ENCODE data around the gene SELENON. TPM values are rescaled to one million over a fixed set of nuclear protein-coding genes. Genes with fewer than 3 reads are reported as not detected.
A peak's percentile ranks its signal among the peaks of the same experiment; 100 is the strongest.

SELENON gene
- total and polyA plus RNA-seq, 2 of the 13 experiments (the other 11 are each of a cell fraction or from before 2014, with no cell fraction given) = 3.8 to 8.0 TPM

DNA sequence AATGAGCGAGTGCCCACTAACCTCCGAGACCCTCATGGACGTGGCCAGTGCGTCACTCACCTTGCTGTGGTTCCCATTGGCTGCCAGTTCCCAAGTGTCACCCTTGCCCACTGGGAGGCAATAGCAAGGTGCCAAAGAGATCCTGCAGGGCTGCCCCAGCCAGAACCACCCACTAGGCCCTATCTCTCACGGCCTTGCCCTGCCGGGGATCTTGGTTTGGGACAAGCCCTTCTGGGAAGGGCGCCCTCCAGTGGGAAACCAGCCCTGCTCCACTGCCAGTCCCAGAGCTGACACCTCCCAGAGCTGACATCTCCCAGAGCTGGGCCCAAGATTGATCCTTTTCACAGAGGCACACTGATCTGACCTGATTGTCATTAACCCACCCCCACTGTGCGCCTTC is 2.1 kb upstream of the SELENON start (continued):
- TF ChIP-seq NR2F1 (CRISPR knock-in tag; IDR thresholded peaks at IDR 0.05) (no peak), ESRRA (CRISPR knock-in tag; IDR thresholded peaks at IDR 0.05; ENCODE audit: low read depth) (no peak), KDM4B (CRISPR knock-in tag; IDR thresholded peaks at IDR 0.05) (no peak)

DNA sequence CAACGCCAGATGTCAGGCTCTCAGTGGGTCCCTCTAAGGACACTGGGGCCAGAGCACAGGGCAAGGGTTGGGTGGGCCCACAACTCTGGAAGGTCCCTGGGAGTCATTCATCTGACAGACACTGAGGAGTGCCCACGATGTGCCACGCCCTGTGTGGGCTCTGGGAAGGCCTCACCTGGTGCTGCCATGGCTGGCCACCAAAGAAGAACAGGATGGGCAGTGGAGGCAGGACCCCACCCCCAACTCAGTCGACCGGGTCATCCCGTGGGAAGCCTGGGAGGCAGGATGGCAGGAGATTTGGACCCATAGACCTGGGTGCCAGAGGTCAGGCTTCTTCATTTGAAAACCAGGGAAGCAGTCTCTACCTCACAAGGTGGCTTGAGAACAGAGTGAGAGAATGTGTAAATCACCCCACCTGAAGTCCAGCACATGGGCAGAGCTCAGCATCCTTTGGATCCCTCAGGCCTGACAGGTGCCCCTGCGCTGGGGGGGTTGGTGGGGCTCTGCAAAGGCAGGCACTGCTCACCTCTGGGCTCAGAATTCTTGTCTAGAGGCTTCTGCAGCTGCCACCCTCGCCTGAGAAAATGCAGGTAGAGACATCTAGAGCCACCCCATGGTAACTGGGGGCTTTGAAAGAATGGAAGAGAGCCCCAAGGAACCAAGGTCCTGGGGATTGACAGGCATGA is 1.2 kb upstream of the SELENON start:
- ATAC-seq (no peak), FAIRE-seq (no peak), DNase-seq (ENCODE audit: low spot score) (no peak)
- Histone ChIP-seq H2AFZ (ENCODE audit: low read length) (no peak overlapping the region), H3K4me2 (ENCODE audit: low read depth, low read length) (peak overlapping the region; percentile 76; the same call in 1 of the 2 replicates), H3K4me3 (replicated peaks in 1 of 3; ENCODE audit: insufficient read depth in 1 of 3, low read depth in 2 of 3, low read length in 3 of 3) (no peak overlapping the region), H3K27me3 (ENCODE audit: control insufficient read depth in 1 of 2, insufficient read depth in 2 of 2, low read length in 2 of 2) (peaks cover 0 to 17% of the 10 kb centered on the region in 2 experiments; a peak in 2 of 5 replicates), H3K36me3 (replicated peaks in 1 of 2; ENCODE audit: control insufficient read depth in 1 of 2, insufficient read depth in 2 of 2, low read length in 2 of 2) (no peaks in the 10 kb centered on the region), H3K27ac (ENCODE audit: extremely low read length, insufficient read depth, low read length) (no peak overlapping the region), H3K79me2 (ENCODE audit: insufficient read depth, low read length) (no peaks in the 10 kb centered on the region), H4K20me1 (ENCODE audit: insufficient read depth, low read length) (no peaks in the 10 kb centered on the region), H3K9ac (ENCODE audit: insufficient read depth, low read depth, low read length) (no peak overlapping the region), H3K9me3 (ENCODE audit: low read length) (no peaks in the 10 kb centered on the region), H3K4me1 (ENCODE audit: insufficient read depth, low read length) (peaks cover 26% of the 10 kb centered on the region)
- in situ Hi-C loops (cut with HindIII; ENCODE audit: extremely low pct_ligation_motif_present, low pct_unique_long_range_greater_than_20kb) (loop anchor here (5.0 kb wide), 1 partner anchor 42 kb away; no protein-coding TSS in a partner anchor), intact Hi-C loops (cut with micrococcal nuclease; ENCODE audit: unreplicated experiment) (loop anchor here (5.0 kb wide), 2 partner anchors 42 to 182 kb away; partner anchors contain the start of gene MAN1C1)
- WGBS (ENCODE audit: low lambda C conversion rate) = 0% methylated on average over 4 of the region's 8 CpGs
- TF ChIP-seq DMTF1 (CRISPR knock-in tag; IDR thresholded peaks at IDR 0.05) (no peak), YY1 (IDR thresholded peaks at IDR 0.05; ENCODE audit: insufficient read depth, insufficient replicate concordance, low read depth, low read length) (no peak), REPIN1 (CRISPR knock-in tag; IDR thresholded peaks at IDR 0.05; ENCODE audit: borderline replicate concordance, low read depth) (no peak), TIGD3 (CRISPR knock-in tag; IDR thresholded peaks at IDR 0.05; ENCODE audit: borderline replicate concordance) (no peak), ZNF44 (CRISPR knock-in tag; IDR thresholded peaks at IDR 0.05) (no peak), NFE2L1 (CRISPR knock-in tag; IDR thresholded peaks at IDR 0.05; ENCODE audit: borderline replicate concordance) (no peak), ZBTB7B (CRISPR knock-in tag; IDR thresholded peaks at IDR 0.05) (no peak), TBX3 (IDR thresholded peaks at IDR 0.05; ENCODE audit: borderline replicate concordance) (no peak), SIN3A (IDR thresholded peaks at IDR 0.05; ENCODE audit: borderline replicate concordance, low read depth, low read length) (no peak), MEIS2 (CRISPR knock-in tag; IDR thresholded peaks at IDR 0.05) (no peak), NR1H2 (CRISPR knock-in tag; IDR thresholded peaks at IDR 0.05; ENCODE audit: borderline replicate concordance, low read depth) (no peak), SIX1 (CRISPR knock-in tag; IDR thresholded peaks at IDR 0.05; ENCODE audit: borderline replicate concordance) (no peak), ZNF460 (CRISPR knock-in tag; IDR thresholded peaks at IDR 0.05; ENCODE audit: borderline replicate concordance) (no peak), NONO (IDR thresholded peaks at IDR 0.05) (no peak), NONO (CRISPR knock-in tag; conservative IDR thresholded peaks at IDR 0.05) (no peak), ZNF260 (CRISPR knock-in tag; IDR thresholded peaks at IDR 0.05; ENCODE audit: borderline replicate concordance, low read depth) (no peak)
- BruUV-seq (replicated peaks) = no TSS peak
- POLR2A ChIA-PET = interaction anchor here (1.1 kb wide), 1 partner anchor 25 kb away, joined by 3 read pairs; no protein-coding TSS in a partner anchor
- CTCF ChIA-PET (ENCODE audit: low intra/inter-chr PET ratio, low total read pairs) = no interaction called here
